NCI-H526 treated with DMSO at 0.1 percent for 48 hours (cell line): Measurements from ENCODE around the gene AGBL4.
"Not testable (repeated sequence)": the region's sequence is repeated elsewhere in the genome, so short reads cannot be mapped to it uniquely, and the experiment has no call there.

Source experiments
- DNase-seq: peaks from one replicate; lab custom pipeline; 2025; lab: John Stamatoyannopoulos, UW

AGBL4 gene

GRCh38 chr1:50023292-50024159, at the start of gene AGBL4:
Gene AGBL4, minus strand, starts transcription at chr1:50023954.
- DNase-seq = peak; percentile 51

- DNase-seq = no peak
Observed at GRCh38 chr1:50066806-50067205, 43.1 kb upstream of the AGBL4 start.

- no peak for DNase-seq
Observed at GRCh38 chr1:50060279-50060678, 36.5 kb upstream of the AGBL4 start.

GRCh38 chr1:50048791-50049190, 25.0 kb upstream of the AGBL4 start:
- DNase-seq = no peak

- DNase-seq = no peak
Observed at GRCh38 chr1:50047916-50048694, 24.4 kb upstream of the AGBL4 start.

GRCh38 chr1:50038237-50038809, 14.6 kb upstream of the AGBL4 start:
- no peak for DNase-seq

- no peak for DNase-seq
Observed at GRCh38 chr1:50027794-50028193, 4.0 kb upstream of the AGBL4 start.

GRCh38 chr1:49995734-49996133, 28.0 kb downstream of the AGBL4 start:
- no peak for DNase-seq

GRCh38 chr1:49971088-49971487, 52.7 kb downstream of the AGBL4 start:
- DNase-seq = no peak

GRCh38 chr1:49951385-49951784, 72.4 kb downstream of the AGBL4 start:
- DNase-seq = no peak

GRCh38 chr1:49915301-49915700, 108.5 kb downstream of the AGBL4 start:
- not testable (repeated sequence) for DNase-seq

- DNase-seq = no peak
Observed at GRCh38 chr1:49906365-49906764, 117.4 kb downstream of the AGBL4 start.

- DNase-seq = no peak
Observed at GRCh38 chr1:49864581-49864980, 159.2 kb downstream of the AGBL4 start.

- no peak for DNase-seq
Observed at GRCh38 chr1:49854741-49855140, 169.0 kb downstream of the AGBL4 start.

- DNase-seq = no peak
Observed at GRCh38 chr1:49842596-49842995, 181.2 kb downstream of the AGBL4 start.

- no peak for DNase-seq
Observed at GRCh38 chr1:49841767-49842166, 182.0 kb downstream of the AGBL4 start.

GRCh38 chr1:49824261-49824660, 199.5 kb downstream of the AGBL4 start:
- DNase-seq = no peak

GRCh38 chr1:49817681-49818080, 206.1 kb downstream of the AGBL4 start:
- DNase-seq = no peak

GRCh38 chr1:49787013-49787412, 236.7 kb downstream of the AGBL4 start:
- not testable (repeated sequence) for DNase-seq

GRCh38 chr1:49765034-49765433, 258.7 kb downstream of the AGBL4 start:
- DNase-seq = peak; percentile 1

- not testable (repeated sequence) for DNase-seq
Observed at GRCh38 chr1:49738118-49738517, 285.6 kb downstream of the AGBL4 start.

- DNase-seq = no peak
Observed at GRCh38 chr1:49728377-49728776, 295.4 kb downstream of the AGBL4 start.

- DNase-seq = no peak
Observed at GRCh38 chr1:49723662-49724061, 300.1 kb downstream of the AGBL4 start.
